Retinal pigment epithelial cell (primary cell): ENCODE measurements around the gene POU2F1.

ENCODE experiments used
- DNase-seq: peaks from one replicate; pipeline ENCODE4 v3.0.0-alpha.2; 2010; ENCODE audit warnings: low read depth
- H3K4me3 ChIP-seq: 2 replicates; pipeline ENCODE4 v1.5.1; 2011; ENCODE audit warnings: mild to moderate bottlenecking, low read length, control low read depth, moderate library complexity
- TF ChIP-seq, protein P1 (sequence below): conservative IDR thresholded peaks from 2 replicates; pipeline ENCODE4 v1.5.1; 2011; ENCODE audit warnings: low read depth, low read length, control low read depth, inconsistent platforms

The POU2F1 gene

GRCh38 chr1:167273027-167273800 lies 52.5 kb downstream of the POU2F1 start:
- peak; percentile 83 for DNase-seq
- H3K4me3 ChIP-seq = no peak overlapping the region
- TF ChIP-seq, protein P1, sequence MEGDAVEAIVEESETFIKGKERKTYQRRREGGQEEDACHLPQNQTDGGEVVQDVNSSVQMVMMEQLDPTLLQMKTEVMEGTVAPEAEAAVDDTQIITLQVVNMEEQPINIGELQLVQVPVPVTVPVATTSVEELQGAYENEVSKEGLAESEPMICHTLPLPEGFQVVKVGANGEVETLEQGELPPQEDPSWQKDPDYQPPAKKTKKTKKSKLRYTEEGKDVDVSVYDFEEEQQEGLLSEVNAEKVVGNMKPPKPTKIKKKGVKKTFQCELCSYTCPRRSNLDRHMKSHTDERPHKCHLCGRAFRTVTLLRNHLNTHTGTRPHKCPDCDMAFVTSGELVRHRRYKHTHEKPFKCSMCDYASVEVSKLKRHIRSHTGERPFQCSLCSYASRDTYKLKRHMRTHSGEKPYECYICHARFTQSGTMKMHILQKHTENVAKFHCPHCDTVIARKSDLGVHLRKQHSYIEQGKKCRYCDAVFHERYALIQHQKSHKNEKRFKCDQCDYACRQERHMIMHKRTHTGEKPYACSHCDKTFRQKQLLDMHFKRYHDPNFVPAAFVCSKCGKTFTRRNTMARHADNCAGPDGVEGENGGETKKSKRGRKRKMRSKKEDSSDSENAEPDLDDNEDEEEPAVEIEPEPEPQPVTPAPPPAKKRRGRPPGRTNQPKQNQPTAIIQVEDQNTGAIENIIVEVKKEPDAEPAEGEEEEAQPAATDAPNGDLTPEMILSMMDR = no peak

- DNase-seq = no peak
- TF ChIP-seq, protein P1 = no peak
- H3K4me3 ChIP-seq = no peak overlapping the region
These were observed 53.4 kb downstream of the POU2F1 start for GRCh38 chr1:167274061-167274460.

GRCh38 chr1:167276969-167277368 lies 56.3 kb downstream of the POU2F1 start:
- H3K4me3 ChIP-seq = no peak overlapping the region
- TF ChIP-seq, protein P1 = no peak
- DNase-seq = no peak

GRCh38 chr1:167278497-167278896 lies 57.8 kb downstream of the POU2F1 start:
- DNase-seq = no peak

GRCh38 chr1:167280912-167281311 lies 60.2 kb downstream of the POU2F1 start:
- no peak overlapping the region for H3K4me3 ChIP-seq
- TF ChIP-seq, protein P1 = no peak
- no peak for DNase-seq

More at GRCh38 chr1:167278497-167278896, 57.8 kb downstream of the POU2F1 start:
- TF ChIP-seq, protein P1 = no peak
- no peak overlapping the region for H3K4me3 ChIP-seq

DNA sequence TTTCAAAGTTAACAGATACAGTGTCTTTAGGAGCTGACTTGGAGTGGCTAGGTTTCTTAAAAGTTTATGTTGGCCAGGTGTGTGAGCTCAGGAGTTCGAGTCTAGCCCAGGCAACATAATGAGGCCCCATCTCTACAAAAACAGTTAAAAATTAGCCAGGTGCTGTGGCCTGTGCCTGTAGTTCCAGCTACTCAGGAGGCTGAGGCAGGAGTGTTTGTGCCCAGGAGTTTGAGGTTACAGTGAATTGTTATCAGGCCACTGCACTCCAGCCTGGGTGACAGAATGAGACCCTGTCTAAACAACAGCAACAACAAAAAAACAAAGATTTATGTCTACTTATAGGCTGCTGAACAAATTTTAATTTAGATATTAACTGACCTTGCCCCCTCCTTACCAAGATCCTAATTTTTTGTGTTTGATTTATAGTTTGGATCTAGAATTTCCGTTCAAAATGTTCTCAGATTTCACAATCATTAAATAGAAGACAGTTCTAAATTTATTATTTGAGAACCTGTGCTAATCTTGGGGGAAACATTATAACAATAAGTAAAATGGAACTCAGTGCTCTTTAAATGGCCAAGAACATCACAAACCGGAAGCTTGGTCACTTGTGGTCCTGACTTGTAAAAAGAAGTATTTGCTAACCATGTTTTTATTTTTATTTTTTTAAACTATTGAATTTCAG lies 67.8 kb downstream of the POU2F1 start:
- DNase-seq = no peak
- H3K4me3 ChIP-seq = no peak overlapping the region
- TF ChIP-seq, protein P1 = no peak

GRCh38 chr1:167289075-167289442 lies 68.4 kb downstream of the POU2F1 start:
- no peak for DNase-seq
- H3K4me3 ChIP-seq = no peak overlapping the region
- TF ChIP-seq, protein P1 = no peak
